ENCODE measurements around the gene PPARG. TPM values are rescaled to one million over a fixed set of nuclear protein-coding genes. Genes with fewer than 3 reads are reported as not detected.

The PPARG gene
- total RNA-seq, 1 donor from 2014 or later: not detected

- no peak for DNase-seq (ENCODE audit: low read depth, low spot score)
- Mint-ChIP-seq H3K27ac (ENCODE audit: unreplicated experiment) (no peak overlapping the region), H3K27me3 (ENCODE audit: low read depth) (no peaks in the 10 kb centered on the region), H3K36me3 (ENCODE audit: low read depth) (no peaks in the 10 kb centered on the region), H3K4me1 (no peaks in the 10 kb centered on the region), H3K4me3 (no peak overlapping the region), H3K9me3 (no peaks in the 10 kb centered on the region)
- no peak for TF ChIP-seq CTCF (conservative IDR thresholded peaks at IDR 0.05)
Observed at GRCh38 chr3:12265508-12265907, 23.4 kb upstream of the PPARG start.

- Mint-ChIP-seq H3K9me3 (no peaks in the 10 kb centered on the region), H3K27ac (ENCODE audit: unreplicated experiment) (no peak overlapping the region), H3K27me3 (ENCODE audit: low read depth) (no peaks in the 10 kb centered on the region), H3K36me3 (ENCODE audit: low read depth) (no peaks in the 10 kb centered on the region), H3K4me1 (no peaks in the 10 kb centered on the region), H3K4me3 (no peak overlapping the region)
- DNase-seq (ENCODE audit: low read depth, low spot score): no peak
- no peak for TF ChIP-seq CTCF (conservative IDR thresholded peaks at IDR 0.05)
Observed at GRCh38 chr3:12266038-12266437, 22.8 kb upstream of the PPARG start.

- Mint-ChIP-seq H3K4me1 (no peaks in the 10 kb centered on the region), H3K4me3 (no peak overlapping the region), H3K27me3 (ENCODE audit: low read depth) (no peaks in the 10 kb centered on the region), H3K36me3 (ENCODE audit: low read depth) (no peaks in the 10 kb centered on the region), H3K9me3 (no peaks in the 10 kb centered on the region), H3K27ac (ENCODE audit: unreplicated experiment) (no peak overlapping the region)
- no peak for TF ChIP-seq CTCF (conservative IDR thresholded peaks at IDR 0.05)
- DNase-seq (ENCODE audit: low read depth, low spot score): no peak
Observed at GRCh38 chr3:12267376-12268030, 21.4 kb upstream of the PPARG start.

- H3K27ac Mint-ChIP-seq (ENCODE audit: unreplicated experiment): no peak overlapping the region
- no peaks in the 10 kb centered on the region for H3K9me3 Mint-ChIP-seq
- H3K27me3 Mint-ChIP-seq (ENCODE audit: low read depth): no peaks in the 10 kb centered on the region
- H3K4me1 Mint-ChIP-seq: no peaks in the 10 kb centered on the region
- no peak for DNase-seq (ENCODE audit: low read depth, low spot score)
- H3K36me3 Mint-ChIP-seq (ENCODE audit: low read depth): no peaks in the 10 kb centered on the region
- no peak overlapping the region for H3K4me3 Mint-ChIP-seq
- TF ChIP-seq CTCF (conservative IDR thresholded peaks at IDR 0.05): no peak
Observed at GRCh38 chr3:12268049-12268735, 20.7 kb upstream of the PPARG start.

- peaks cover 2% of the 10 kb centered on the region for H3K27me3 Mint-ChIP-seq (ENCODE audit: low read depth)
- H3K4me1 Mint-ChIP-seq: no peaks in the 10 kb centered on the region
- no peak overlapping the region for H3K27ac Mint-ChIP-seq (ENCODE audit: unreplicated experiment)
- H3K36me3 Mint-ChIP-seq (ENCODE audit: low read depth): no peaks in the 10 kb centered on the region
- TF ChIP-seq CTCF (conservative IDR thresholded peaks at IDR 0.05): no peak
- DNase-seq (ENCODE audit: low read depth, low spot score): no peak
- no peak overlapping the region for H3K4me3 Mint-ChIP-seq
- H3K9me3 Mint-ChIP-seq: no peaks in the 10 kb centered on the region
Observed at GRCh38 chr3:12270976-12271375, 17.9 kb upstream of the PPARG start.
